ENCODE results near the gene TRMT61A.
"Not testable (repeated sequence)": the region's sequence is repeated elsewhere in the genome, so short reads cannot be mapped to it uniquely, and the experiment has no call there.

The TRMT61A gene

DNA sequence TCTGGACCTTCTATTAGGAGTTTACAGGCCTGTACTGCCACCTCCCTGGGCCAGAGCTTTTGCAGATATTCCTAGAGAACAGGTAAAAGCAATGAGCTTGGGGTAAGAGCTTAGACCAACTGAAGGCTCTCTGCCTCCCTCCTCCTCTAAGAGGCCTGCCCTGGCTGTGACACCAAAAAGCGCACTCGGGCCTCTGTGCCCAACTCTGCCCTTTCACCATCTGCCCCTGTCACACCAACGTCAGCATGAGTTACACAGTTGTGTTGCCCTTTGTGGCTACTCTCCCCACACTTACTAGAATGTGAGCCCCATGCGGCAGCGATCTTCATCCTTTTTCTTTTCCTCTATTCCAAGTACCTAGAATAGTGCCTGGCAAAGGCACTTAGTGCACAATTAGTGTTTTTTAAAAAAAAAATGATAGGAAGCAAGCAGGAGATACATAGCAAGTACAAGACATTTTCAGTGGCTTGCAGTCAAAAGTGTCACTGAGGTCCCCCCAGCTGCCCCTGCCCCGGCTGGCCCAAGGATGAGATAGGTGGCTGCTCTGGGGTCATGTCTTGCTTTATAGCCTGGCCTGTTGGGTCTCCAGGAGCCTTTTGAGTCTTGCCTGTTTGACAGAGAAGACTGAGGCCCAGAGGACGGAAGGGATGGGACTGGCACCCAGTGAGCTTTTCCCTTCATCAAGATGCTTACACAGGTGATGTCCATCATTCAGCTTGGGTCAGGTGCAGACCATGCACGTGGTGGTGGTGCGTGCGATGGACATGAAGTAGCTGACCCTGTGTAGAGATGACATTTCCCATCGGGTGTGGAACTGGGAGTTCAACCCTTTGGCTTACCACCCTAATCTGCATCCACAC is 18.9 kb upstream of the TRMT61A start:
- no peak for DNase-seq

DNA sequence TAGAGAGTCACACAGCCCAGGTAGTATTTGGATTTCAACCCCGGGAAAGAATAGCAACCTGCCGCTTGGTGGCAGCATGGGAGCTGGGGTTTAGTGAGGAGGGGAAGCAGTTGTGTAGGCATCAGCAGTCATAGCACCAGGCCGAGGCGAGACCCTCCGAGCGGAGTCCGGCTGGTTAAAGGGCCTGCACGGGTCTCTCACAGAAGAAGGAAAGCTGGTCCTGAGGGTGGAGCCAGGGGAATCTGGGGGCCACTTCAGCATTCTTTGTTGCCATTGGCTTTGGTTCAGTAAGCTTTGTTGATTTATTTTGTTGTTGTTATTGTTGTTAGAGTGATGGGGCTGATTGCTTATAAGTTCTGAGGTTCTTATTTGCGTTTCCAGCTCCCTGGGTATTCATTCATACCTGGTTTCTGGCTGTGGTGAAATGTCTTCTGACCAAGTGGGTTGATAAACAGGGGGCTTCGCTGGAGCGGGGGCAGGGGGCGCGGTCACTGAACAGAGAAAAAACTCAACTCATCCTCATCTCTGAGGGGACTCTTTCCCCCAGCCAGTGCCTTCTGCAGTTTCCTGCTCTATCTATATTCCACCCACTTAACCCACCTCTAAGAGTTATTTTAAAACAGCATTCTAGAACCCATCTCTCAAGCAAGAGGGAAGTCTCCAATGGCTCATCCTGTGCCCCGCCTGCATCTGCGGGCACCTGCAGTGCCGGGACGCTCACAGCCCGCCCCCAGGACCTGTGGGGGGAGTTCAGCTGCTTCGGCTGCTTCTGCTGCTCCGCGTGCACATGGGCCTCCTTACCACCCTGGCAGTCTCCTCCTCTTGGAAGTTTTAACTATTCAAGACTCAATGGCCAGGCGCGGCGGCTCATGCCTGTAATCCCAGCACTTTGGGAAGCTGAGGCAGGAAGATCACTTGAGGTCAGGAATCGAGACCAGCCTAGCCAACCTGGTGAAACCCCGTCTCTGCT is 18.0 kb upstream of the TRMT61A start:
- DNase-seq, result no peak

DNA sequence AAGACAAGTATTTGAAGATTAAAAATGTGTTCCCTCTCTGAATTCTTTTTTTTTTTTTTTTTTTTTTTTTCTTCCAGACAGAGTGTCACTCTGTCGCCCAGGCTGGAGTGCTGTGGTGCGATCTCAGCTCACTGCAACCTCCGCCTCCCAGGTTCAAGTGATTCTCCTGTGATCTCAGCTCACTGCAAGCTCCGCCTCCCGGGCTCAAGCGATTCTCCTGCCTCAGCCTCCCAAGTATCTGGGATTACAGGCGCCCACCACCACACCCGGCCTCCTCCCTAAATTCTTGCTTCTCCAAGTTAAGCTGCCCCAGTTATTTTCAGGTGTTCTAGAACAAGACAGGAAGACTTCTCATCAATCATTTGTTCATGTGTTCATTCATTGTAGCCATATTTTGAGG is 16.8 kb upstream of the TRMT61A start:
- not testable (repeated sequence) for DNase-seq

DNA sequence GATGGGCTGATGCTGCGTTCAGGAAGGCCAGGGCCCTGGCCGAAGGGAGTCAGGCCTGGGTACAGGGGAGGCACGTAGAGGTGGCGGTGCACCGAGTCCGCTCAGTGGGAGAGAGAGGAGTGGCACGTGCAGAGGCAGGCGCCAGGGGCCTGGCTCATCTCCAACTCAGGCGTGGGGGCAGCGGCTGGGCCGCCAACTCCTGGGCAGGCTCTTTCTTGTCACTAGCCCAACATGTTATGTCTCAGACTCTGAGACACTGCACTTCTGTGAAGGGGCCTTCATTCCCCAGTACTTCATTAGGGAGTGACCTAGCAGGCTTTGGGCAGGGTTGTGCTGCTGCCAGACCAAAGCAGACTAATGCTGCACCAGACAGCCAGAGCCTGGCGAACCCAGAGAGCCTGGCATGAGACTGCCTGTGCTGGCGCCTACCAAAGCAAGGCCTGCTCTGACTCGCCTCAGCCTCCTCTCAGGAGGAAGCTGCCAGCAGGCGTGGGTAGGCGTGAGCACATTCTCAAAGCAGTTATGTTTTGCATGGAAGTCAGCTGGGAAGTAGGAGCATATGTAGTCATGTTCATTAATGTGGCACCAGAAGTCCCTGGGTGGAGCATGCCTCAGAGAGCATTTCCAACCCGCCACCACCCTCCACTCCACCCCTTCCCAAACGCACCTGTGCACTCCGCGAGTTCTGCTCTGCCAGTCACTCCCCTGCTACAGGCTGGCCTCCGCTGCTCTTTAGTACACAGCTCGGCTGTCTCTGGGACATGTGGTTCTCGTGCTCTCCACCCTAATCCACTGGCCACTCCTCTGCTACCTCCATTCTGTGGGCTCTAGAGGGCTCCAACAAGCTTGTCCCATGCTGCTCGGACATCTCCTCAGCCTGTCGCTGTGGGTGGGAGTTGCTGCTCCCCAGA is 16.0 kb upstream of the TRMT61A start:
- no peak for DNase-seq

DNA sequence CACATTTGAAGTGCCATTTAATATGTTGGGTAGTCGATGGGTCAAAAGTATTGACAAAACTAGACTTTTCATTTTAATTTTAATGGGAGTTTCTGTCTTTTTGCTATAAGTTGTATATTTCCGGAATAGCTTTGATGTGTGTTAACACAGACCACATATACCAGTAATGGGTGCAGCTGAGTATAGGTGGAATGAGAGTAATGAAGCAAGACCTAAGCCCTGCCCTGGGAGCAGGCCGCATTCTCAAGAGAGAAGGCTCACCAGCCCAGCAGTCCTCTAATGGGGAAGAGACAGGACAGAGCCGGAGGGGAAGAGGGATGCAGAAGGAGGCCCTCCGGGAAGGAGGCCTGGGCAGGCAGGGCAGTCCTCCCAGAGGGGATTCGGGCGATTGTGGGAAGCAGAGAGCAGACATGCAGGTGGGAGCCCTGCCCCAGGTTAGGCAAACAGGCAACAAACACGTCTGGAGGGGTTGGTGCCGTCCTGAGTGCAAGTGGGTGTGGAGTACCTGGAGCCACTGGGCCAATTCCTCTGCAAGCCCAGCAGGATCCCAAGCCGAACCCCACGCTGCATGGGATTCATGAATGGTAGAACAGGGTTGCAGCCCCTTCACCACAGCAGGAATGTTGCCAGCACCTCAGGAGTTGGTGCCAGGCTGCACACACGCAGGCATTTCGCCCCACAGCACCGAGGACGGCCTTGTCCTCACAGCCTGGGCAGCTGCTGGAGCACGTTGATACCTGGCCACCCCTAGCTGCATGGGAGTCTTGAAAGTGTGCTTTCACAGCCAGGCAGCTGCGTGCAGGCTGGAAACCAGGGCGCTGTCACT is 14.2 kb upstream of the TRMT61A start:
- DNase-seq, result no peak

DNA sequence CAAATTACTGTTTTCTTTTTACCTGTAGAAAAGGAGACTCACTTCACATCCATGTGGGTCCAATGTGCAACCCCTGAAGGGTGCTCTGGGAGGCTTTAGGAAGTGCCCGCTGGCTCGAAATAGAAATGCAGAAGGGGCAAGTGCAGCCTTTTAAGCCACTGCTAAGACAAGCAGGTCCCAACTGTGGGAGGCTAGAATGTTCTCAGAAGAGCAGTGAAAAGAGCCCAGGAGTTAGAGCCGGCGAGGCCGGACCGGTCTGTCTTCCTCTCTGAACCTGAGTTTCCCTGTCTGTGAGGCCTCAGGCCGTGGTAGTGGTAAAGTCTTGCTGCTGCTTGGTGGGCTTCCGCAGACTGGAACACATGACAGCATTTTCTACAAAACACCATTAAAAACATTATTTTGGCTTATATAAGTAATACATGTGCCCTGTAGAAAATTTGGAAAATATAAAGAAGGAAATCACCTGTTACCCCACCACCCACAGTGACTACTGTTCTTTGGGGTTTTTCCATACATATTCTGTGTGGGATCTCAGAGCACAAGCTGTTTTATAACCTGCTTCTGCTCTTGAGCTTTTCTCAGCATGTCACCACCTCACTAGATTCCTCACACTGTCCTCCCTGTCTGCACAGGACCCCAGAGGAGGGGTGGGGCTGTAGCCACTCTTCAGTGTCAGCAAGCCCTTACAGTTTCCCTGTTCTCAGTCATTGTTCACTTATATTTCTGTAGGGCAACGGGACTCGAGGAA is 12.4 kb upstream of the TRMT61A start:
- no peak for DNase-seq

DNA sequence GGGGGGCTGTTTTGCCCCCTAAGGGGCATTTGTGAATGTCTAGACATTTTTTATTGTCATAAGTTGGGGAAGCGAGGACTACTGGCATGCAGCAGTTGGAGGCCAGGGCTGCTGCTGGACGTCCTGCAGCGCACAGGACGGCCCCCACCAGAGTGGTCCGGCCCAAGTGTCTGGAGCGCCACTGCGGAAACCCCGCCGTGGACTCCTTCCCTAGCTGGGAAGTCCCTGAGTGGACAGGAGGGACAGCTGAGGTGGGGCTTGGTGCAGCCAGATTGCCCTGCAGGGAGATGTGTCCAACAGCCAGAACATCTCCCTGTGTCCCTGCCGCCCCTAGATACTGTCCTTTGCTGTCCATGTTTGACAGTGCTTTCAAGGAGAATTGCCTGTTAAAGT is 11.8 kb upstream of the TRMT61A start:
- DNase-seq, result no peak

DNA sequence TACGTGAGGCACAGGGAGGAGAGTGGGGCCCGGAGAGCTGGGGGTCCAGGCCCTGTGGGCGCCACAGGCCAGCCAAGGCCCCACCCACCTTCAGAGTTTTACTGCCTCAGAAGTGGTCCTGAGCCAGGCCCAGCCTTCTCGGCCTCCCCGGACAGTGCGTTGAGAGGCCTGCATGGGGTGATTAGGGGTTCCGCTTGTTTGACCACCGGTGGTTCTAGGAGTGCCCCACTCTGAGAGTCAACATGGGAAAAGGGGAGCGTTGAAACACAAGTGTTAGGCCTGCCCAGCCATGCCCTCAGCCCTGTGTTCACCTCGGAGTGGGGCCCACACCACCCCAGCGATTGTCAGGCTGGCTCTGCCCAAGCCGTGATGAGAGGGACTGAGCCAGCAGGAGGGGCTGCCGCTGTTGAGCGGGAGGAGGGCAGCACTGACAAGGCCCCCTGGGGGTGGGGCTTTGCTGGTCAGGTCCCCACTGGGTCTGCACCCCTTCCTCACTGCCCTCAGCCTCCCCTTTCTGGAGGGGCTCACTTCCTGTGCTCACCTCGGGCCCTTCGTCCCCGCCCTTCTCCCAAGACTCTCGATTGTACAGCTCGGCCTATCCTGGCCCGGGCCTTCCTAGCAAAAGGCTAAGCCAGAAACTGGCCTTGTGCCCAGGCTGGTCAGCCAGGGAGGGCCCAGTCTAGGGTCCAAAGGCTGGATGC is 11.1 kb upstream of the TRMT61A start:
- DNase-seq, result no peak

DNA sequence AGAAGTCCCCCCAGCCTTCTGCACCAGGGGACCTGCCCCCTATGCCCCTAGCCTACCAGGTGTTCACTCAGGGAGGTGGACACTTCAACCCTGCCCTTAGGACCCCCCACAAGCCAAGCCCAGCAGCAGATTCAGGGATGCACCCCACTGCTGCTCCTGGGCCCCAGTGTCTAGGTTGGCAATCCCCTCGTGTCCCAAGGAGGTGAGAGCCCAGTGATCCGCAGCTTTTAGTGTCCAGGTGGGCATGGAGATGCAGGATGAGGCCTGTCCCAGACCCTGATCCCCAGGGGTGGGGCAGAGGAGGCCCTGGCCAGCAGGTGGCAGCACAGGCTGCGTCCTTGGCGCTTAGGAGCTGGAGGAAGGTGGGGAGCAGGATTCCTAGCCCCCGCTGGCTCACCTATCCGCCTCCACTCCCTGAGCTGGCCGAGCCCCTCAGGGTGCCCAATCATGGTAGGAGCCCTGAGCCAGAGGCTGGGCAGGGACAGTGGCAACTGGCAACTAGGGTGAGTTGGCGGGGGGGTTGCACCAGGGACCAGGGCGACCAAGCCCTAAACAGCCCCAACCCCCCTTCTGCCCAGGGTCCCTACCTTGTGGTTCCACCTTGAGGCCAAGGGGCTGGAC is 10.5 kb upstream of the TRMT61A start:
- DNase-seq, result no peak

DNA sequence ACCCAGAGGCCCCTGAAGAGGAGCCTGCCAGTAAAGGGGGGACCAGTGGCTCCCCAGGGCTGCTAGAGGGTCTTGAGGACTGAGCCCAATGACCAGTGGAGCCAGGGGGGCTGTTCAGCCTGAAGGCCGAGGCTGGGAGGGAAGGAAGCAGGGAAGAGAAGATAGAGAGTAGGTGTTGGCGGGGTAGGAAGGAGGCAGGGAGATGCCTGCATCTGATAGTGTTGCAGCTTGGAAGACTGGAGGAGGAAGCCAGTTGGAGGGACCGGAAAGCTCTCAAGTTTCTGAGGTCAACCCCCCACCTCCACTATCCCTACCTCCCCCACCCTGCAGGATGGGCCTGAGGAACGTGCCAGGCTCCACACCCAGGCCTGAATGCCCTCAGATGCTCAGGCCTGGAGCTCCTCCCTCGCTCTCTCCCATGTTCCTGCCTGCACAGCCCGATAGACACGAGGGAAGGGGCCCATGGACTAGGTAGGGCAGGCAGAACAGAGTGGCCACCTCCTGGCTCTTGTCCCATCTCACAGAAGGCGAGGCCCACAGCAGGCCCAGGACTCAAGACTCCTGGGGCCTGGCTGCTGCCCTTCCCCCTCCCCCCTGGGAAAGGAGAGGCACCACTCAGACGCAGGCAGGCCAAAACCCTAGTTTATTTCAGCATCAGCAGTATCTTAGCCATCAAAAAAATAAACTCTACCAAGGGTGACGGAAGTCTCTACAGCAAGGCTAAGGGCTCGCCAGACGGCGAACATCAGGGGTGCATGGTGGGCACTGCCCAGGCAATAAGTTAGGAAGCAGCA is 9.8 kb upstream of the TRMT61A start:
- DNase-seq, result no peak

DNA sequence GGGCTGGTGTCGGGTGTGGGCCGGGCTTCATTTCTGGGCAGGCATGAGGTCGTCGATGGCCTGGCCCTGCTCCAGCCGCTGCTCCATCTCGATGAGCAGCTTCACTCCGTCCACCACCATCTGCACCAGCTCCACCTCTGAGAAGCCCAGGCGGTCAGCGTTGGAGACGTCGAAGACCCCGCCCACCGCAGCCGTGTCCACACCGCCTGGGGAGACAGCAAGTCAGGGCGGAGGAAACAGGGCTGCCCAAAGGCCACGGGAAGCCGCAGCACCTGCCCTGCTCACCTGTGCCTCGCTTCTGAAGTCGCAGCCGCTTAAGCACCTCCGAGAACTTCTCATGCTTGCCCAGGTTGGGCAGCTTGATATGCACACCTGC is 9.2 kb upstream of the TRMT61A start:
- no peak for DNase-seq

DNA sequence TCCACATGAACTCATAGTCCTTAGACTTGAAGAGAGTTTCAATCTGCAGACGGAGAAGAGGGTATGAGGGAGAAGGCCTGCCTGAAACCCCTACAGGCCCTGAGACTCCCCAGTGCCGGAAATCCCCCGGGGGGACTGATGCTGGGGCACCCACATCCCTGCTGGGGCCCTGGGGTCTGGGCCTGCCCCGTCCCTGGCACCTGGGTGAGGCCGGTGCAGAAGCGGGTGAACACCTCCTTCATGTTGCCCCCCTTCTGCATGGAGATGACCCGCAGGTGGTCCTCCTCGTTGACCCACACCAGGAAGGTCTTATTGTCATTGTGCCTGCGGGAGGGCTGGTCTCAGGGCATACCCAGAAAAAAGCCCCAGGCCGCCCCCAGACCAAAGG is 8.7 kb upstream of the TRMT61A start:
- DNase-seq, result no peak

DNA sequence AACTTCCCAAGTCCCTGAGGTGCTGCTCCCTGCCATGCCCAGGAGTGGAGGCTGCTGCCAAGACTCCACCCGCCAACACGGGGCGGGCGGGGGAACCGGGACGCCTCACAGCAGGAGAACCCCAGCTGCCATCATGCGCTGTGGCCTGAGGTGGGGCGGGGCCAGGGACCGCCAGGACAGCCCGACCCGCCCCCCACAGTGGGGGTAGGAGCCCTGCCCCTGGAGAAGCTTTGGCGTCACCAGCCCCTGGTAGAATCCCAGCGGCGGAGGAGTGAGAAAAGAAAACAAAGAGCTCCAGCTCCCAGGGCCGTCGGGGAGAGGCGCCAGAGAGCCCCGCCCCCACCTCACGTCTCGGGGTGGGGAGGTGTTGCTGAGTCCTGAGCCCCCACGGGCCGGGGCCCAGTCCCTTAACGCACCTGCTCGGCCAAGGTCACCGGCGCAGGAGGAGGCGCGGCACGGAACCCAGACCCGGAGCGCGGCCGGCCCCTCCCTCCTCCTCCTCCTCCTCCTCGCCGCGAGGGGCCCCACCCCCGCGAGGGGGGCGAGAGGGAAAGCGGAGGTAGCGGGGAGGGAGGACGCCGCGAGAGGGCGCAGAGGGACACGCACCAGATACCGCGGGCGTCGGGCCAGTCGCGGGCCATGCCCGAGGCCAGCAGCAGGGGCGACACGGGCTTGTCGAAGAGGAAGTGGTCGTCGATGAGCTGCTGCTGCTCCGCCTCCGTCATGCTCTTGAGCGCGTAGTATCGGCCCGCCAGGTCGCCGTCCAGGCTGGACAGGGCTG is 8.1 kb upstream of the TRMT61A start:
- no peak for DNase-seq

DNA sequence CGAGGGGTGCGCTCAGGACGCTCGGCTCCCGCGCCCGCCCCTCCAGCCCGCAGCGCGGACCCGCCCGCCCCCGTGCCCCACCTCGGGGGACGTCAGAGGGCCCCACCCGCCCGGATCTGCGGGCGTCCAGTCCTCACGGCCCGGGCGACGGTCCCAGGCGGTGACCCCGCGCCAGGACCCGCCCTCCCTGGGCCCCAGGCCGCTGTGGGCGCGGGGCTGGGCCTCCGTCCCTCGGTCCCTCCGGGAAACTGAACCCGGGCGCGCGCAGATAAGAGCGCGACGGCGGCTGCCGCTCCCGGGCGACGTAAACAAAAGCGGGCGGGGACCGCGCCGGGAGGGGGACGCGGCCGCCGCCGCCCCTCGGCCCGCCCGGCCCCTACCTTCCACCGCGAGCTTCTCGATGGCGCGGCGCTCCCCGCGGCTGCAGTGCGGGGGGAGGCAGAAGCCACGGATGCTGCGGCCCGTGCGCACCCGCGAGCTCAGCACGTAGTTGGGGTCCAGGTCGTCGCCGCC is 7.5 kb upstream of the TRMT61A start:
- no peak for DNase-seq

DNA sequence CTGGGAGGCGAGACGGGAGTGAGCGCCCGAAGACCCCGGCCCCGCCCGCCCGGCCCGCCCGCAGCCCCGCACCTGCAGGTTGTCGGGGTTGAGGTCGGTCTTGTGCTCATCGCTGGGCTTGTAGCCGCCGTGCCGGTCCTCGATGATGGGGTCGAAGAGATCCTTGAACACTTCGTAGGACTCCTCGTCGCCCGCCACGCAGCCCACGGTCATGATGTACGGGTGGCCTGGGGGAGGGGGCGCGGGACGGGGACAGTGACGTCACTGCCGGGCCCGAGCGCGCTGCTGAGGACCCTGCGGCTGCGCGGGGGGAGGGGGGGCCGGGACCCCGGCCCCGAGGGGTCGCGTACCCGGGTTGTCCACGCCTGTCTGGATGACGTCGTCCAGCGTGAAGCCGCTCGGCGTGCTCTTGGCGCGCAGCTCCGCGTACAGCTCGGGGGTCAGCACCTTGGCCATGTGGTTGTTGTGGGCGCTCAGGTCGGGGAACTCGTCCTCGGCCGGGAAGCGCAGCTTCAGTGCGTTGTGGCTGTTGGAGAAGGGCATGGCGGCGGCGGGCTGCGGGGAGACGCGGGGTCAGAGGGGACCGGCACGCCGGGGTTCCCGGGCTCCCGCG is 6.9 kb upstream of the TRMT61A start:
- DNase-seq, result no peak

DNA sequence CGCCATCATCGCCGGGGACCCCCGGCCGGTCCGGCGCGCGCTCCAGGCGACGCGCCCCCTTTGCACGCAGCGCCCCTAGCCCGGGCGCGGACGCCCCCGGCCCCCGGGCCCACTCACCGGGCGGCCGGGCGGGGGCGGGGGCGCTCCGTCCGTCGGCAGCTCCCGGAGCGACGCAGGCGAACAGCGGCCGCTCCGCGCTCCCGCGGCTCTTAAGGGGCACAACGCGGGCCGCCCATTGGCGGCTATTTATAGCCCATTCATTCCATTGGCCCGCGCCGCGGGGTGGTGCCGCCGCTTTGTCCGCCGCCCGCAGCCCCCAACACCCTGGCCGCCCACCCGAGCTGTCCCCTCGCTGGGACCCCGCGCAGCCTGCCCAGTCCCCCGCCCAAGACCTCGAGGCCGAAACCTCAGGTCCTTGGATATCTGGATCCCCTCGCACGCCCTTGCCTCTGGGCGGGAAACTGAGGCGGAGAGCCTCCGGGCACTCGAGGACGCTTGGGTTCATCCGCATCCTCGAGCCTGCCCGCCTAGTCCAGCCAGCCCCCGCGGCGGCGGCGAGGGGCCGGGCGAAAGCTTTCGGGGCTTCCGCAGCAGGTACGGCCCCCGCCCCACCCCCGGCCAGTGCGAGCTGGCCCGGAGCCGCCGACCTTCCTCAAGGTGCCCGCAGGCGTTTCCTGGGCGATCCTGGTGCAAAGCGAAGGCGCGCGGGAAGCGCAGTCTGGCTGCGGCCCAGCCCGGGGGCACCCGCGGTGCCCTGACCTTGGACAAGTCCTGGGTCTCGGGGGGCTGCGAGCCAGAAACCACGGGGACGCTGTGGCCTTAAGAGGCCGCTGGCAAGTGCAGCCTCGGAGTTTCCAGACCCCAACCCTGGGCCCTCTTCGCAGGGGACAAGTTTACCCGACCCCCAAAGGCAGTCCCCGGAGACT is 6.1 kb upstream of the TRMT61A start, which contains the start of gene CKB:
CKB (minus strand) TSS at position 182 of the 926 bp plus-strand sequence. CDS start 337 bp downstream, outside the sequence.
- DNase-seq, result peak; percentile 13

Measured in NCI-H1436 treated with DMSO at 0.1 percent for 48 hours (cell line).